T-helper 2 cell (primary cell): ENCODE data around the gene CPB2.

Experiments used
- DNase-seq, 5 experiments: peaks; one replicate each; pipeline versions ENCODE4 v3.0.0 to v3.0.0-alpha.2; 2012 to 2022

Gene CPB2

DNA sequence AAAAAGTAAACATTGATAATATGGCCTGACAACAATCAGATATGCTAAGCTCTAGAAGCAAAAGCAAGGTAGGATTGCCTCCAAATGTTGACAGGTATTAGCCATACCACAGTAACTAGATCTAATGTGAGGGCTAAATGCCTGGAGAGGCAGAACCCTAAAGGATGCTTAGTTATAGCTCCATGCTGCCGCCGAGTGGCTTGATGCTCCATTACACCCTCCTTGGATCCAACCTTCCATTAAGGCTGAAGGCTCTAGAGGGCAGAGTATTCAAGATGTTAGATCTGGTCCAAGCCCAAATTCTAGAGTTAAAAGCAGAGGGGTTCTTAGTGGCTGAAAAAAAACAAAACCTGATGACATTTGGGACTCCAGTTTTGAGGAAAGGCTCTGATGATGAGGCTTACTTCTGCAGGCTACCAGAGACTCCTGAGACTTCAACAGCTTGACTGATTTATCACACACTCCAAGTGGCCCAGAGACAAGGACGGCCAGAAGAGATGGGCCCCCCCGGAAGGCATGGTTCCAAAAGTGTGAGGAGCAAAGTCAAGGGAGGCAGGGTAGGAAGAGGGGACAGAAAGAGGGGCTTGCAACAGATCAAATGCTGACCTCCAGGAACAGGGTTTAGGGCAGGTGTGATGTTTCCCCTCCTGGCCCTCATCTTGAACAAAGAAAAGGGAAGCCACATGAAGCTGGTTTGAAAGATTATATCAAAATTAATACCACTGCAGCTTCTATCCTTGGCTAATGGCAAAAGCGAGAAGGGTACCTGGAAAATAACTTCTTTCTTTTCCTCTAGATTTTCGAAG lies 21.9 kb upstream of the CPB2 start:
- peak in 4 of 5 experiments; percentile 26 to 71 (median 54) for DNase-seq

DNA sequence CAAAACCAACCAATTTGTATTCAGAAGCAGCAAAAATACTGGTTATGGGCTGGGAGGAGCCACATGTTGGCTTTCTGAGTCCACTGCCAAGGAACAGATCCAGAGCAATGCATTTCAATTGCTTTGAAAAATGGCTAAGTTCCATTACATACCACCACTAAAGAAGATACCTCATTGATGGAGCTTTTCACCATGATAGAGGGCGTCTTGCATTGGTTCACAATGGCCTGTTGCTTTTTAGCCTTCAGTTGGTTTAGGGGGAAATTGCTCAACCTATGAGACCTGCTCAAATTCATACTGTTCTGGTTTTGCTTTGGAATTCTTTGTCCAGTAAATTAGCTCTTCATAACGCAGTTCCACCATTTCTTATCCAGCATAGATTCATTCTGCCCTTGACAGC lies 21.2 kb upstream of the CPB2 start:
- DNase-seq: no peak

DNA sequence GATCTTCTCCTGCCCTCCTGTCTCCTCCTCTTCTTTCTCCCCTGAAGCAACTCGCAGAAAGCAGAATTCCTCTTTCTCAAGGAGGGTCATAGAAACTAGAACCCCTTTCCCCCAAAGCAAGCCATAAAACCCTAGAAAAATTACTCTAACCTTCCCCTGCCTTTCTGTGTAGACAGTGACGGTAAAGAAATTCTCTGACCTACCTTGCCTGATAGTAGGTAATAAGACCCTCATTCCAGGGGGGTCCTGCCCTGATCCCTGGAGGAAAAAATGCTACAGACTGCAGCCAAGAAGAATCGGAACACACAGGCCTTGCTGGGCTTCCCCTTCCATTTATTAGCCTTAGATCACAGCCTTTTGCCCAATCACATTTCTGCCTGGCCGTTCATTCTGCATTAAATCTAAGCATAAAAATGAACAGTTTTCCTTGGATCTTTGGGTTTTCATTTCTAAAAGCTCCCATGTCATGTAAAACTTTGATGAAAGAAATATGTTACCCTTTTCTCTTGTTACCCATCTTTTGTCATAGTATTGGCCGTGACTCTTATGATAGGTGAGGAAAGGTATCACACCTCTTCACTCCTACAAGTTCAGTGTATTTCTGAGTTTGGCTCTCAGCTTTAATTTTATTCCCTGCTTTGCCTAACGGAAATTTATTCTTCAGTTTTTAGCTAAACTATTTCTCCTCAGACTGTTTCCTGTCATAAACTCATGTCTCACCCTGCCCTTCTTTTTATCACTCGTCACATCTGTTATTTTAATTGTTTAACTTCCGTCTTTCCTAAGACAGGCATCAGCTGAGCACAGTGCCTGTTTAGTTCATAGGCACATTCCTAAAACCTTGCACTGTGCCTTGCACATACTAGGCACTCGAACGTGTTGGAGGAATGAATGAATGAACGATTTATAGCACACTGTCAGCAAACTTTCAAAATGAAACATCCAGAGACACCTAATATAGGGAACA lies 20.4 kb upstream of the CPB2 start:
- peak in 1 of 5 experiments; percentile 43 for DNase-seq

DNA sequence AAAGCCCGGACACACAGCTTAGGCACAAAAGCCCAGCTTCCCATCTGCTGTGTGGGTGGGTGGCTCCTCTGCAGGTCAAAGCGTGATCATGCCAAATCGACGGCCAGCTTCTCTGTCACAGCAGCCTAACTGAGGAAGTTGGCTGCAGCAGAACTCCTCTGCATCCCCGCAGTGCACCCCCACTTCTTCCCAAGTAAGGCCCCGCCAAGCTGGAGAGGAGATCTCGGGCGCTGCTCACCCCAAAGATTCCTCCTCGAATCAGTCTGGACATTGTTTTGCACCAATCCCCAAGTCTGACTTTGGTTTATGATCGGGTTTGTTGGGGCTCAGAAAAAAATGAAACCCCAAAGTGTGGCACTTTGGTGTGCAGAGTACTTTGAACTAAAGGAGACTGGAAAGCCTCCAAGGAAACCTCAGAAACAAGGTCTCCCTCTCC lies 19.7 kb upstream of the CPB2 start:
- peak in 1 of 5 experiments; percentile 52 for DNase-seq

DNA sequence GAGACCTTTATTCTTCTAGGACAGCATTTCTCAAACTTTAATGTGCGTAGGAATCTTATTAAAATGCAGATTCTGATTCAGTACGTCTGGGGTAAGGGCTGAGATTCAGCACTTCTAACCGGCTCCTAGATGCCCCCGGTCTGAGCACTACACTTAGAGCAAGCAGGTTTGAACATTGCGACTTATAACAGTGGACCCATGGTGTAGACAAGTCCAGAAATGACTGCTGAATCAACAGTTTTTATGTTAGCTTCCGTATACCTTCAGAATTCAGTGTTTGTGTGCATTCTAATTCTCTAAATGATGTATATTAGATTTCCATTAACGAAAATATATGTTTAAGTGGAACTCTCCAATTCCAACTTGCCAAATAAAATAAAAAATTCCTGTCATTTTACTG lies 17.5 kb upstream of the CPB2 start:
- no peak for DNase-seq

DNA sequence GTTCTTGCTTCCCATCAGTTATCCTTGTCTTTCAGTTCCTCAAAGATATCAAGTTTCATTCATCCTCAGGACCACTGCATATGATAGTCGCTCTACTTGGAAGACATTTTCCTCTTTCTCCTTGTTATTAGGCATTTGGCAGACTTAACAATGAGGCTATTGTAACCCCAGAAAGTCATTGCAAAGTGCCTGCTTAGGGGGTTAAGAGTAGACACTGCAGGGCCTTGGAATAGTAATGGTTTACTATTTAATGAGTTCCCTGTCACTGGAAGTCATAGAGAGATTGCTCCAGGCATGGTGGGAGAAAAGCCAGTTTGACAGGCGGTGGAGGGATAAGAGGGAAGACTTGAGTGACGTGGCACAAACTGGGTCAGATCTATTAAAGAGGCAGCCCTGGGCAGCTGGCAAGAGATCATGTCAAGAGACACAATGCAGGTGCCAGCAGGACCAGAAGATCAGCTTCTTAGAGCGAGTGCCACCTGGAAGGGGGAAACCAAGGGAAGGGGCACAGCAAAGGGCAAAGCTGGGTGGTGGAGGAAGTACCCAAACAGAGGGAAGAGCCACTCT lies 16.8 kb upstream of the CPB2 start:
- DNase-seq: no peak

DNA sequence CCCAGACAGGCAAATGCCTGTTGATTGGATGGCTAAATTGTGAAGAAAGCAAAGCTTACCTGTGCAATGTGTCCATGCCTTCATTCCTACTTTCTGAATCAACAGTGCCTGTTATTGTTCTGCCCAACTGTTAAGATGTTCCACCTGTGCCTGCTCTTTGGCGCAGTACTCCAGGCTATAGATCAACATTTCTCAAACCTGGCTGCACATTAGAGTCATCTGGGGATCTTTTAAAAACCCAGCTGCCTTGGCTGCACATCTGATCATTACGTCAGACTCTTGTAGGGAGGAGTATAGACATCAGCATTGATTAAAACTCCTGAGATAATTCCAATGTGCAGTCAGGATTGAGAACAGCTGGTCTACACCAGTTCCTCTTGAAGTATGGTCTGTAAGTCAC lies 16.2 kb upstream of the CPB2 start:
- DNase-seq: no peak

DNA sequence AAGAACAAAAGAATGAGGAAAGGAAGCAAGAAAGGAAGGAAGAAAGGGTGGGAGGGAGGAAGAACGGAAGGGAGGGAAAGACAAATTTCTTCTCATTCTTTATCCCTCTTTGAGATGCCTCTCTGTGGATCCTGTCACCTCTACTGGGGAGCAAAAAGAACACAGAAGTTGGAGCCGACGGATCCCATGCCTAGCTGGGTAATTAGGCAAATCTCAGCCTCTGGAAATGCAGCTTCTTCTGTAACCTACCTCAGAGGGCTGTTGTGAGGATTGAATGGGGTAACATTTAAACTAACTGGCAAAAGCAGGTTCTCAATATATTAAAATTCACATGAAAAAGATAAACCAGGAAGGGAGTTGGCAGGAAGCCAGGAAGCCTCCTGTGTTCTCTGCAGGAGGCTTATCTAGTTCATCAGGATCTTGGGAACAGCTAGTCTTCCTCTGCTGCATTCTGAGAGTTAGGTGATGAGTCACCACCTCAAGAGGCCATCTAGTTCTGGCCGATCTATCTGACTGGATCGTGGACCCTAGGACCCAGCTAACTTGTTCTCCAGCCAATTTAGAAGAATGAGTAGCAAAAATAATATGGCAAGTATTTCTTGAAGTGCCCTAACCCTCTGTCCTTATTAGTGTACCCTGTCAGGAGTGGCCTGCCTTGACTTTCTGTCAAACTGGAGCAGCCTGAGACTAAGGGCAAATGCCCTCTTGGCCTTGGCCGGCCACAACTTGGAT lies 15.2 kb upstream of the CPB2 start:
- no peak for DNase-seq

DNA sequence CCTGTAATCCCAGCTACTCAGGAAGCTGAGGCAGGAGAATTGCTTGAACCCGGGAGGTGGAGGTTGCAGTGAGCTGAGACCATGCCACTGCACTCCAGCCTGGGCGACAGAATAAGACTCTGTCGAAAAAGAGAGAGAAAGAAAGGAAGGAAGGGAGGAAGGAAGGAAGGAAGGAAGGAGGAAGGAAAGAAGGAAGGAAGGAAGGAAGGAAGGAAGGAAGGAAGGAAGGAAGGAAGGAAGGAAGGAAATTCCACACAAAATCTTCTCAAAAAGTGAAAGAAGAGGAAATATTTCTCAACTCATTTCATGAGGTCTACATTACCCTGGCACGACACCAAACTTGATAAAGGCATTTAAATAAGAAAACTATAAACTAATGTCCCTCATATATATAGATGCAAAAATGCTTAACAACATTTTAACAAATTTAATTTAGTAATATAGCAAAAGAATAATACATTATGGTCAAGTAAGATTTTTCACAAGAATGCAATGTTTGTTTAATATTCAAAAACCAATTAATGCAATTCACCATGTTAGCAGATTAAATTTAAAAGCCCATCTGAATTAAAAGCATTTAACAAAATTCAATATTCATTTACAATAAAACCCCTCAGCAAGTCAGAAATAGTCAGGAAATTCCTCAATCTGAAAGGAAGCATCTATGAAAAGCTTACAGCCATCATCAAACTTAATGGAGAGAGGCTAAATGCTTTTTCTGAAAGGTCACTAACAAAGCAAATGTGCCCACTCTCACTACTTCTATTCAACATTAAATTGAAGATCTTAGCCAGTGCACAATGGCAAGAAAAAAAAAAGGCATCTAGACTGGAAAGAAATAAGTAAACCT lies 12.0 kb upstream of the CPB2 start:
- DNase-seq: no peak

DNA sequence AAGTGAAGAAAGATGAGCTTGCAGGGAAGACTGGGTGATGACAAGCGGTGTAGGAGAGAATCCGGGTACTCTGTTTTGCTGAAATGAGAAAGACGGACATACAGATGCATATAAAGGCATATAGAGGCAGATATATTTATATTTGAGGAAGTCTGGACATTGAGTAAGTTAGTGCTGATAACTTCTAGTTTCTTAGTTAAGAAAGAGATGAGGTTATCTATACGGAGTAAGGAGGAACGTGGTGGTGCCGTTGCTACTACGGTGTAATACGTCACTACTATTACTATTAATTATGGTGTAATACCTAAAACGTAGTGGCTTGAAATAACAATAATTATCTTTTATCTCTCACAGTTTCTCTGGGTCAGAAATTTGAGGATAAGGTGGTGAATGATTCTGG lies 9.8 kb upstream of the CPB2 start:
- DNase-seq: no peak

DNA sequence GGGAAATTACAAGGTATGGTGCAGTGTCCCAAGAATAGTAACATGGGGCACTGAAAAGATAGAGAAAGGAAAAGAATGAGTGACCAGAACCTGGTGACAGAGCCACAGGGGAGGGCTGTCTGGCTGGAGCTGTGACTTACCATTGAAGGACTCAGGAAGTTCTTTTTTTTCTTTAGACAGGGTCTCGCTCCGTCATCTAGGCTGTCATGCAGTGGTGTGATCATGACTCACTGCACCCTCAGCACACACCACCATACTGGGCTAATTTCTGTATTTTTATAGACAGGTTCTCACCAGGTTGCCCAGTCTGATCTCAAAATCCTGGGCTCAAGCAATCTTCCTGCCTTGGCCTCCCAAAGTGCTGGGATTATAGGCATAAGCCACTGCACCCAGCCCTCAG lies 8.8 kb upstream of the CPB2 start:
- no peak for DNase-seq

DNA sequence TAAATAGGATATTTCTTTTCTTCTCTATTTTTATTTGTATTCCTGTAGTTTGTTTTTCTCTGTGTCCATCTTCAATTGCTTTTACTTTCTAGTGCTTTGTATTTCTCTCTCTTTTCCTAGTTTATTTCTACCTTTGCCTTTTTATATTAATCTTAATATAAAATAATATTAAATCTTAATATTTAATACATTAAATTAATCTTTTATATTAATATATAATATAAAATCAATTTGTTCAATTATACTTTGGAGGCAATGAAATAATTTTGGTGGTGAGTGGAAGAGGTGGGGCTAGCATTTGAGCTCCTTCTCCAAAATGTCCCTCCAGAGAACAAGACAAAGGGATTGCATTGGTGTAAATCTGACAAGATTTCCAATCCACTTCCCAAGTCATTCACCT lies 6.3 kb upstream of the CPB2 start:
- DNase-seq: no peak

DNA sequence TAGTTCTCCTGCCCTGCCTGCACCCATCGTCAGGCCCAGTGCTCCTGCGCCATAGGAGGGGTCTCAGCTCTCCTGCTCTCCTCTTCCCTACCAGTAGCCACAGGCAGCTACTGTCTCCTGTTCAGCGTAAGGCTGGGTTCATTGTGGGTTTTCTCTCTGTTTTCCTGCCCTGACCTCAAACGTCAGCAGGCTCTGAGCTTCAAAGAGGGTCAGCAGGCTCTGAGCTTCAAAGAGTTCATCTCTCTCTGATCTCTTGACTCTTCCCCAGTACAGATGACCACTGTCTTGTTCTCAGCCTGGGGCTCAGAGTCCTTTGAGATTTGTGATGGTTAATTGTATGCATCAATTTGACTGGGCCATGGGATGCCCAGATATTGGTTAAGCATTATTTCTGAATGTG lies 4.6 kb upstream of the CPB2 start:
- no peak for DNase-seq

DNA sequence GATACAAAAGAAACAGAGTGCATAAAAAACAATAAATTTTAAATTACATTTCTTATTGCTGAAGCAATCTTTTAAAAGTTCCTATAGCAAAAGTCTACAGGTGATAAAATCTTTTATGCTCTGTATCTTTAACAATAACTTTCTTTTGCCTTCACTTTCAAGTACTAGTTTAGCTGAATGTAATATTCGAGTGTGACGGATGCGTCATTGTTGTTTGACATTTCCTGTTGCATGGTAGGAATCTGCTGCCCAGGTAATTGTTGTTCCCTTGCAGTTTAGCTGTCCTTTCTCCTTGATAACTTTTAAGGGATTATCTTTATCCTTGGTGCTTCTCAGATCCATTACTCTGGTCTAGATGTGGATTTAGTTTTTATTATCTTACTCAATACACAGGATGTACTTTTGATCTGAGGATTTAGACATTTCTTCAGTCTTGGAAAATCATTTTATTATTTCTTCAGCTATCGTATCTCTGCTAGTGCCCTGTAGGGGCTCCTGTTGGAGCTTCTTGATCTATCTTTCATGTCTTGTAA lies 2.1 kb upstream of the CPB2 start:
- DNase-seq: peak in 1 of 5 experiments; percentile 32

DNA sequence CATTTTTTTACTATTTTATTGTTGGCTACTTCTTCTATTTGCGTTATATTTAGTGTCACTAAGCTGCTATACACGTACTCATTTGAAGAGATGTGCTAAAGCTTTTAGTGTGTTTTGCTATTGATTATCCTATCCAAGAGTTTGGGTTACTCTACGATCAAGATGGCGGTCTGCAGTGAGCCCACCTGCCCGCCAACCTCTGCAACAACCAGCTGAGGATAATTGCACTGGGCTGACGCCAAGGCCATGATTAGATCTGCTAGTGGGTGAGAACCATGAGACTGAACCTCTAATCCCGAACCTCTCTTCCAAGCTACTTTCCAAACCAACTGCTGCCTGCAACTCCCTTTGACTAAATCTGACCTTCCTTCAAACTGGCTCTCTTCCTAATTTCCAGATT lies 1.8 kb downstream of the CPB2 start:
- no peak for DNase-seq

DNA sequence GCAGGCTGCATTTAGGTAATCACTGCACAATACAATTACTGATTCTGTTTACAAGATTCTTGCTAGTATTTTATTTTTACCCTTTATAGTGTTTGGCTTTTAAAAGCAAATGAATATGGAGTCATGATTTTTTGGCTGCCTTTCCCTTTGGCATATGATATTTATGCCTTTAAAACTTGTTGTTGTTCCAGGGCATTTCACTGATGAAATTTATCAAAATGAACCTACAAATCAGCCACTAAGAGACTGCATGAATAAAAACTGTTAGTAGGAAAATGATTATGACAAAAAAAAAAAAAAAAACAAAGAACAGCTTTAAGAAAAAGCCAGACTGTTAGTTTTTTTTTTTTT lies 2.6 kb downstream of the CPB2 start:
- no peak for DNase-seq

DNA sequence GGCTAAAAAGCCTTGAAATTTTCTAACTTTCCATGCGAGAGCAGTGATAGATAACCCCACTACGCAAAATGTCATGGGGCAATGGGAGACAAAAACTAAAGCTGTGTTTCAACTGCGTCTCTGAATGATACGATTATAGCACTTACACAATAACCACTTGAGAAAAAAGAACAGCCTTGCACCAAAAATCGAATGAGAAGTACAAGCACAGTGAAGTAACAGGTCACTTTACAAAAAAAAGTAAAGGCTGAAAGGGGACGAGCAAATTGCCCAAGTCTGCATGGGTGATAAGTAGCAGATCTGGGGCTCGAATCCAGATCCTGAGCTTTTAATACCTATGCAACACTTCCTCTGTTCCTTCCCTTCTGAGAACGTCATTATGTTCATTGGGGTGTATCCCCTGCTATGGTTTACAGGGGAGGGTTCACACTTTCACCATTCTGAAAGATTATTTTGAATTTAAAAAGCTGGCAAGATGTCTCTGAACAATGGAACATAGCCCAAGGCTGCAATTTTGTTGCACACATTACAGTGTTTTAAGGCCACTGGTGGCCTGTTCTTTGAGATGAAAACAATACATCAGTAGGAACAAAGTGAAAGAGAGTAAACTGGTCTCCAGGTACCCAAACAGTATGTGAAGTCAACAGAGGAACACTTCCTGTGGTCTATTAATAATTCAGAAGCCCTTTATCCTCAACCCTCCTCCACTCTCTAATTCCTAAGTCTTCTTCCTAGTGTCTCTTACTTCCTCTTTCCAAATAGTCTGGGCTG lies 3.2 kb downstream of the CPB2 start:
- DNase-seq: no peak

DNA sequence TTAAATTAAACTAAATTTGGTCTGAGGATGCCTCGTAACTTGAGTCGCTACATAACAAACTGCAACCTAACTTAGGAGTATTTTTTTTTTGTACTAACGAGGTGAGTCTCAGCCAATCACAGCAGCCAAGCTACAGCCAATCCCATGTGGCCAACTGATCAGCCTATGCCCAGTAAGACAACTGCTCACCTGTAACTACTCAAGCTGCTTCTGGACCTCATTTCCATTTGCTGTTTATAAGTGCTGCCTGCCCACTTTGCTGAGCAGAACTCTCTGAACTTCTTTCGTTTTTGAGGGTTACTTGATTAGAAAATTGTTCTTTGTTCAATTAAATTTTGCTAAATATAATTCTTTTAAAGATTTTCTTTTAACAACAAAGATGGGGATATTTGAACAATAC lies 3.8 kb downstream of the CPB2 start:
- no peak for DNase-seq

DNA sequence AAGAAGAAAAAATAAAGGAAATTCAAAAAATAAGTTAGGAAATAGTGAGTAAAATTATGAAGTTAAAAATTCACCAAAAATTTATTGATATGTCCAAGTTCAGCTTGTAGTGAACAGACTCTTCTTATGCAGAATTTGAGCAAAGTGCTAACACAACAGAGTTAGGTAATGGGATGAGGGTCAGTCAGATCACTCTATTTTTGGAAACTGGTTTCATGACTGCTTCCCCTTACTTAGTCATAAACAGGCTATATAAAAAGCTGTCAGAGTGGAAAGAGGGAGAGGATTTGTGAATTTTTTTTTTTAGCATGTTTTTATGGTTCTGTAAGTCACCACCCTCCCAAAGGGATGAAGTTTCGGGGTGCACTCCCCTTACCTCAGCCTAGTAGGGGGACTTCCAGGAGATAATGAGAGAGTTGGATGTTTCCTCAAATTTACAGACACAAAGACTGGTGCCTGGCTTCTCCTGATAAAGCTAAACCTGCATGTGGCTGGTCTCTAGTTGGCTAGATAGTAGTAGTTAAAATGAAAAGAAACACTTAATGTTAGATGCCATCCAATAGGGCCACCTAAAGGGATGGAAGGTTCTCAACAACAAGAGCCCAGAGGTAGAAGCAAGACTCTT lies 4.5 kb downstream of the CPB2 start:
- no peak for DNase-seq

DNA sequence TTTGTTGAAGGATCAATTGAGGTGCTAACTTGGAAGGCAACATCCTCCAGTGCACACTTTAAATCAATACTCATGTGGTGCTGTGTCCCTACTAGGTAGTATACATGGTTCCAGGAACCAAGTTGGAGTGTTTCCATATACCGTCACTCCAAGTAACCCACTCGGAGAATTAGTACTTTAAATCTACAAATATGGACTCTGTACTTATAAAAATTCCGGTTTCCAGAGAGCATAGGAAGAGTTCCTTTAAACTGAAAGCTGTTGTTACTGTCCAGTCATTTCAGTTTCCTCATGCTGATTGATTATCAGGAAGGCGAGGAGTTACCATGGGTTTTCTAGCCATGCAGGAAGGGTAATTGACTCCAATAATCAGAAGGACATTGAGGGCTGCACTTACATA lies 7.2 kb downstream of the CPB2 start:
- DNase-seq: no peak
